Transverse colon (tissue), 4 donors: ENCODE measurements around the gene ARF4. TPM values are rescaled to one million over a fixed set of nuclear protein-coding genes. Genes with fewer than 3 reads are reported as not detected.
A peak's percentile ranks its signal among the peaks of the same experiment; 100 is the strongest.

Source experiments
- DNase-seq: peaks from one replicate; pipeline ENCODE4 v3.0.0-alpha.2; 2019
- H3K27ac ChIP-seq, 4 donors: fragments of 200-600 bp; sonication (generic); 2 replicates each; pipeline ENCODE4 v1.5.1; 2016 to 2018; ENCODE audit warnings: inconsistent platforms in 4 of 4
- H3K27me3 ChIP-seq: fragments of 200-600 bp; sonication (generic); 2 replicates; pipeline ENCODE4 v1.5.1; 2017; ENCODE audit warnings: inconsistent platforms
- H3K36me3 ChIP-seq, 4 donors: fragments of 200-600 bp; sonication (generic); 2 replicates each; pipeline ENCODE4 v1.5.1; 2017 to 2019; ENCODE audit warnings: inconsistent platforms in 4 of 4
- H3K4me1 ChIP-seq, 4 donors: fragments of 200-600 bp; sonication (generic); 2 replicates each; pipeline ENCODE4 v1.5.1; 2017 to 2020; ENCODE audit warnings: inconsistent platforms in 4 of 4
- H3K4me3 ChIP-seq, 4 donors: fragments of 200-600 bp; sonication (generic); 1 replicate in 1 of 4; 2 replicates in 3 of 4; pipeline versions ENCODE4 v1.5.1 to v1.6.1; 2017 to 2019; ENCODE audit warnings: inconsistent platforms in 4 of 4
- H3K9me3 ChIP-seq, 2 donors: fragments of 200-600 bp; sonication (generic); 2 replicates each; pipeline ENCODE4 v1.5.1; 2017 to 2019; ENCODE audit warnings: inconsistent platforms in 2 of 2
- CTCF ChIP-seq, 5 experiments: fragments of 200-600 bp in 3 of 5; fragments of 450-650 bp in 2 of 5; sonication (generic) in 3 of 5; IDR thresholded peaks; 1 replicate in 2 of 5; 2 replicates in 3 of 5; pipeline ENCODE4 v1.5.1; 2016 to 2017; ENCODE audit warnings: antibody characterized with exemption in 5 of 5, inconsistent platforms in 3 of 5, mild to moderate bottlenecking in 2 of 5, moderate library complexity in 1 of 5
- EP300 ChIP-seq: sonication (generic); formaldehyde crosslinking; IDR thresholded peaks from one replicate; pipeline ENCODE4 v1.6.1; 2017; ENCODE audit warnings: antibody characterized with exemption, low read depth
- POLR2A ChIP-seq: fragments of 450-650 bp; IDR thresholded peaks from one replicate; pipeline ENCODE4 v1.6.1; 2016; ENCODE audit warnings: antibody characterized with exemption, mild to moderate bottlenecking, moderate library complexity
- POLR2AphosphoS5 ChIP-seq, 3 donors: sonication (generic); formaldehyde crosslinking; IDR thresholded peaks; one replicate each; pipeline ENCODE4 v1.6.1; 2016; ENCODE audit warnings: antibody characterized with exemption in 3 of 3
- WGBS, 2 donors: methylation state at CpG; one replicate each; pipeline ENCODE4 v1.1.5; 2018; ENCODE audit warnings: low coverage in 1 of 2; 5-methylcytosine and 5-hydroxymethylcytosine counted together
- in situ Hi-C, 4 donors: fragments of 200-750 bp; cut with MboI; loops; one replicate each; pipeline versions ENCODE4 v1.15.0 to v1.15.1; 2017; ENCODE audit warnings: low sequenced_read_pairs in 3 of 4, low pct_ligation_motif_present in 1 of 4, low pct_unique_long_range_greater_than_20kb in 1 of 4
- intact Hi-C: fragments of 100-400 bp; cut with DNase I; formaldehyde crosslinking; loops from one replicate; pipeline ENCODE4 v1.15.1; 2023; ENCODE audit warnings: low total_unique reads
- total RNA-seq, 4 donors: library from RNA; depleted of rRNA; stranded (reverse); fragments of >200 nt; gene quantifications; one replicate each; pipeline ENCODE4 v1.1.0, GENCODE V29; 2016

Gene ARF4
- total RNA-seq, 4 donors from 2014 or later = 89.6 to 109 (median 98.2) TPM

GRCh38 chr3:57582474-57583168, 14.5 kb downstream of the ARF4 start:
- H3K4me1 ChIP-seq = peaks cover 3 to 71% (median 32%) of the 10 kb centered on the region in 4 donors
- TF ChIP-seq EP300 = no peak
- TF ChIP-seq CTCF (IDR thresholded peaks at IDR 0.05) = peak in 1 of 5 experiments; percentile 12
- H3K4me3 ChIP-seq = no peak overlapping the region
- DNase-seq = no peak
- 49 to 72% methylated on average over 2 to 7 of the region's 7 CpGs for WGBS, 2 donors
- no peaks in the 10 kb centered on the region for H3K9me3 ChIP-seq
- intact Hi-C loops (no loop called here), in situ Hi-C loops (no loop called here)
- peaks cover 0 to 9% (median 4%) of the 10 kb centered on the region in 4 donors for H3K36me3 ChIP-seq
- H3K27ac ChIP-seq = peak overlapping the region; percentile 32 to 63 (median 52)
- no peaks in the 10 kb centered on the region for H3K27me3 ChIP-seq

GRCh38 chr3:57577801-57578200, 19.3 kb downstream of the ARF4 start:
- no peak overlapping the region for H3K27ac ChIP-seq
- no peak overlapping the region for H3K4me3 ChIP-seq
- H3K36me3 ChIP-seq = peaks cover 0 to 31% (median 14%) of the 10 kb centered on the region in 4 donors
- in situ Hi-C loops = no loop called here
- DNase-seq = no peak
- H3K4me1 ChIP-seq = peaks cover 0 to 30% (median 17%) of the 10 kb centered on the region in 4 donors
- WGBS, 2 donors = 86 to 100% methylated on average over 1 to 9 of the region's 9 CpGs
- no peak for TF ChIP-seq POLR2A
- H3K9me3 ChIP-seq = no peaks in the 10 kb centered on the region
- intact Hi-C loops = no loop called here
- no peaks in the 10 kb centered on the region for H3K27me3 ChIP-seq

- Histone ChIP-seq H3K4me1 (peaks cover 0 to 15% (median 7%) of the 10 kb centered on the region in 4 donors), H3K36me3 (peaks cover 0 to 47% (median 20%) of the 10 kb centered on the region in 4 donors), H3K9me3 (no peaks in the 10 kb centered on the region), H3K27me3 (no peaks in the 10 kb centered on the region), H3K27ac (no peak overlapping the region), H3K4me3 (no peak overlapping the region)
- no peak for TF ChIP-seq POLR2AphosphoS5 (IDR thresholded peaks at IDR 0.05)
- no peak for TF ChIP-seq CTCF (IDR thresholded peaks at IDR 0.05)
- no peak for TF ChIP-seq POLR2A
- no peak for TF ChIP-seq EP300
- intact Hi-C loops = no loop called here
- 83 to 88% methylated on average over 3 of the region's 3 CpGs for WGBS, 2 donors
- DNase-seq = no peak
- in situ Hi-C loops = no loop called here
Measured at GRCh38 chr3:57575966-57576626, 21.0 kb downstream of the ARF4 start.

GRCh38 chr3:57572096-57572495, 25.0 kb downstream of the ARF4 start:
- Histone ChIP-seq H3K9me3 (no peaks in the 10 kb centered on the region), H3K4me1 (no peaks in the 10 kb centered on the region), H3K27ac (no peak overlapping the region), H3K4me3 (no peak overlapping the region), H3K27me3 (no peaks in the 10 kb centered on the region), H3K36me3 (peaks cover 0 to 52% (median 18%) of the 10 kb centered on the region in 4 donors)
- DNase-seq = no peak
- WGBS, 2 donors = 73 to 78% methylated on average over 3 of the region's 3 CpGs
- TF ChIP-seq EP300 (no peak), POLR2AphosphoS5 (IDR thresholded peaks at IDR 0.05) (no peak), CTCF (IDR thresholded peaks at IDR 0.05) (no peak), POLR2A (no peak)
- in situ Hi-C loops = no loop called here
- intact Hi-C loops = no loop called here
